ENCODE results near the gene DHRSX.
"Not testable (repeated sequence)": the region's sequence is repeated elsewhere in the genome, so short reads cannot be mapped to it uniquely, and the experiment has no call there.

DHRSX gene

GRCh38 chrX:2474963-2475726, 25.6 kb downstream of the DHRSX start:
- no peak for DNase-seq (ENCODE audit: low spot score)

- no peak for DNase-seq (ENCODE audit: low spot score)
Observed at GRCh38 chrX:2474280-2474962, 26.4 kb downstream of the DHRSX start.

GRCh38 chrX:2473064-2473463, 27.7 kb downstream of the DHRSX start:
- not testable (repeated sequence) for DNase-seq (ENCODE audit: low spot score)

- DNase-seq (ENCODE audit: low spot score): no peak
Observed at GRCh38 chrX:2471641-2472040, 29.1 kb downstream of the DHRSX start.

GRCh38 chrX:2471126-2471525, 29.6 kb downstream of the DHRSX start:
- DNase-seq (ENCODE audit: low spot score): not testable (repeated sequence)

GRCh38 chrX:2469852-2470251, 30.9 kb downstream of the DHRSX start:
- DNase-seq (ENCODE audit: low spot score): not testable (repeated sequence)

- DNase-seq (ENCODE audit: low spot score): no peak
Observed at GRCh38 chrX:2469196-2469685, 31.5 kb downstream of the DHRSX start.

GRCh38 chrX:2468261-2469195, 32.2 kb downstream of the DHRSX start:
- no peak for DNase-seq (ENCODE audit: low spot score)

- DNase-seq (ENCODE audit: low spot score): no peak
Observed at GRCh38 chrX:2466876-2467656, 33.7 kb downstream of the DHRSX start.

GRCh38 chrX:2464677-2465166, 36.1 kb downstream of the DHRSX start:
- DNase-seq (ENCODE audit: low spot score): no peak

GRCh38 chrX:2463973-2464676, 36.7 kb downstream of the DHRSX start:
- no peak for DNase-seq (ENCODE audit: low spot score)

- not testable (repeated sequence) for DNase-seq (ENCODE audit: low spot score)
Observed at GRCh38 chrX:2463481-2463880, 37.3 kb downstream of the DHRSX start.

- DNase-seq (ENCODE audit: low spot score): no peak
Observed at GRCh38 chrX:2462780-2463179, 38.0 kb downstream of the DHRSX start.

- no peak for DNase-seq (ENCODE audit: low spot score)
Observed at GRCh38 chrX:2462074-2462473, 38.7 kb downstream of the DHRSX start.

GRCh38 chrX:2461711-2462016, 39.1 kb downstream of the DHRSX start:
- no peak for DNase-seq (ENCODE audit: low spot score)

- DNase-seq (ENCODE audit: low spot score): not testable (repeated sequence)
Observed at GRCh38 chrX:2460821-2461710, 39.7 kb downstream of the DHRSX start.

GRCh38 chrX:2460048-2460447, 40.7 kb downstream of the DHRSX start:
- not testable (repeated sequence) for DNase-seq (ENCODE audit: low spot score)

GRCh38 chrX:2458309-2458708, 42.5 kb downstream of the DHRSX start:
- no peak for DNase-seq (ENCODE audit: low spot score)

- DNase-seq (ENCODE audit: low spot score): no peak
Observed at GRCh38 chrX:2457289-2458133, 43.3 kb downstream of the DHRSX start.

Measured in AG08395 (cell line).